Common myeloid progenitor, CD34-positive (primary cell): ENCODE measurements around the gene COX20.

Experiments used
- CTCF ChIA-PET: fragments of 350-600 bp; sonication (Branson Sonifier 250); formaldehyde crosslinking; loops from one replicate; lab custom pipeline; 2021; ENCODE audit warnings: antibody characterized with exemption; lab: Charles Lee
- POLR2A ChIA-PET: fragments of 350-600 bp; sonication (Branson Sonifier 250); formaldehyde crosslinking; loops from one replicate; lab custom pipeline; 2021; ENCODE audit warnings: antibody characterized with exemption; lab: Charles Lee
- DNase-seq, 3 donors: peaks; one replicate each; pipeline versions ENCODE4 v3.0.0 to v3.0.0-alpha.2; 2013
- H3K27ac ChIP-seq, 2 experiments: 1 replicate in 1 of 2; 2 replicates in 1 of 2; pipeline ENCODE4 v1.7.0; 2013; ENCODE audit warnings: inconsistent platforms in 2 of 2, low read length in 2 of 2, mild to moderate bottlenecking in 2 of 2, low read depth in 1 of 2, moderate library complexity in 1 of 2; ENCODE audit not compliant: severe bottlenecking in 2 of 2, insufficient read depth in 1 of 2, poor library complexity in 1 of 2
- H3K27me3 ChIP-seq, 5 experiments: replicated peaks in 2 of 5; 1 replicate in 3 of 5; 2 replicates in 2 of 5; pipeline versions ENCODE4 v1.6.1 to v1.7.0; 2013; ENCODE audit warnings: low read length in 4 of 5, mild to moderate bottlenecking in 2 of 5, moderate library complexity in 2 of 5, inconsistent platforms in 1 of 5; ENCODE audit not compliant: insufficient read depth in 5 of 5, control insufficient read depth in 4 of 5
- H3K36me3 ChIP-seq, 4 experiments: 1 replicate in 2 of 4; 2 replicates in 2 of 4; pipeline versions ENCODE4 v1.6.1 to v1.7.0; 2013; ENCODE audit warnings: low read length in 3 of 4, control low read depth in 1 of 4, mild to moderate bottlenecking in 1 of 4; ENCODE audit not compliant: control insufficient read depth in 4 of 4, insufficient read depth in 4 of 4
- H3K4me1 ChIP-seq, 4 experiments: 1 replicate in 3 of 4; 2 replicates in 1 of 4; pipeline versions ENCODE4 v1.6.1 to v1.7.1; 2013; ENCODE audit warnings: low read length in 3 of 4, mild to moderate bottlenecking in 3 of 4, control low read depth in 1 of 4, inconsistent platforms in 1 of 4, moderate library complexity in 1 of 4; ENCODE audit not compliant: control insufficient read depth in 4 of 4, insufficient read depth in 4 of 4; ENCODE audit errors: control extremely low read depth in 1 of 4
- H3K4me3 ChIP-seq, 7 experiments: 1 replicate in 4 of 7; 2 replicates in 3 of 7; pipeline versions ENCODE4 v1.5.1 to v1.7.0; 2013; ENCODE audit warnings: mild to moderate bottlenecking in 7 of 7, low read length in 6 of 7, moderate library complexity in 6 of 7, inconsistent platforms in 2 of 7, low read depth in 2 of 7, control low read depth in 1 of 7; ENCODE audit not compliant: insufficient read depth in 4 of 7, control insufficient read depth in 1 of 7; ENCODE audit errors: extremely low read depth in 1 of 7
- H3K9me3 ChIP-seq, 5 experiments: 1 replicate in 4 of 5; 2 replicates in 1 of 5; pipeline versions ENCODE4 v1.6.1 to v1.7.1; 2013; ENCODE audit warnings: low read length in 4 of 5, mild to moderate bottlenecking in 2 of 5, inconsistent platforms in 1 of 5, low read depth in 1 of 5, moderate library complexity in 1 of 5; ENCODE audit not compliant: control insufficient read depth in 4 of 5, insufficient read depth in 2 of 5; ENCODE audit errors: control extremely low read depth in 1 of 5
- WGBS: methylation state at CpG from one replicate; pipeline ENCODE4 v1.1.5; 2013; ENCODE audit not compliant: insufficient coverage; 5-methylcytosine and 5-hydroxymethylcytosine counted together

The COX20 gene

DNA sequence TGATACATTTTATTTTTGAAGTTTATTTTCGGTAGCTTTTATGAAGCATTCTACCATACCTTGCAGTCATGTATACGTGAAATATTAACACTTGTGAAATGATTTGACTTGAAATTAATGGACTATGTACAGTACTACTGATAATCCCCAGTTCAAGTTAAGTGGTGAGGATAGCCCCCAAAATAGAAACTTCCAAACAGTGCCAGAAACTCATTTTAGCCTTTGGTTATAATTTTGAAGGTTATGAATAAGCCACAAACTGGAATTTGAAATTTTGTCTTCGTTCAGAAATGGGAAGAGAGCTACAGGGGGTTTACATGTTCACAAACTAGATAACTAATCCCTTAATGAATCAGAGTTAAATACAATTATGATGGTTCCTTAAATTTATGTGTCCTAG lies 30.4 kb downstream of the COX20 start:
- peaks cover 18 to 43% (median 26%) of the 10 kb centered on the region in 4 experiments for H3K4me1 ChIP-seq
- H3K36me3 ChIP-seq = peaks cover 0 to 12% (median 5%) of the 10 kb centered on the region in 4 experiments
- no CpG with 5 or more reads among the region's 3 CpGs for WGBS
- ChIA-PET CTCF (interaction anchor here (1.2 to 2.1 kb wide), 4 partner anchors 51 to 177 kb away, joined by 3 to 10 read pairs (median 6); no protein-coding TSS in a partner anchor), POLR2A (interaction anchor here (0.6 to 5.4 kb wide), 3 partner anchors 31 to 104 kb away, joined by 3 to 44 read pairs (median 4); partner anchors contain the start of gene COX20)
- H3K27me3 ChIP-seq = no peaks in the 10 kb centered on the region
- no peak for DNase-seq
- H3K27ac ChIP-seq = peak overlapping the region in 1 of 2 experiments; percentile 99
- H3K4me3 ChIP-seq = peak overlapping the region in 2 of 7 experiments; percentile 99
- no peaks in the 10 kb centered on the region for H3K9me3 ChIP-seq

DNA sequence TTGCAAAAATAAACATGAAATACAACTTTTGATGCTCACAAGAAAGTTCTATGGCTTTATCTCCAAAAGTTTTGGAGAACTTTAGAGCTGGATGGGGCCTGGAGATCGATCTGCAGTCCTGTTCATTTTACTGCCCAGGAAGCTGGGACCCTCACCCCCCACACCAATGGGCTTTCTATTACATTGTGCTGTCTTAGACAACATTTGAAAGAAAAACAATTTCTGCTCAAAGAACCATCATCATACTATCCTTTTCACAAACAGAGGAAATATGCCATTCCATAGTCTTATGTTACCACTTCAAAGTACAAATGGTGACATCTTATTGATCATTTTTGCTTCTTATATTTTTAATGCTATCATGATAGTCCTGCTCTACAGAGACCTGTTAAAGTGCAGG lies 30.9 kb downstream of the COX20 start:
- H3K36me3 ChIP-seq = peaks cover 0 to 7% (median 3%) of the 10 kb centered on the region in 4 experiments
- no peaks in the 10 kb centered on the region for H3K27me3 ChIP-seq
- WGBS = no CpG with 5 or more reads among the region's 1 CpG
- ChIA-PET CTCF (no interaction called here), POLR2A (interaction anchor here (0.6 kb wide), 1 partner anchor 103 kb away, joined by 3 read pairs; a partner anchor contains a TSS)
- DNase-seq = no peak
- peaks cover 12 to 38% (median 21%) of the 10 kb centered on the region in 4 experiments for H3K4me1 ChIP-seq
- no peaks in the 10 kb centered on the region for H3K9me3 ChIP-seq
- peak overlapping the region in 1 of 2 experiments; percentile 99 for H3K27ac ChIP-seq
- no peak overlapping the region for H3K4me3 ChIP-seq

DNA sequence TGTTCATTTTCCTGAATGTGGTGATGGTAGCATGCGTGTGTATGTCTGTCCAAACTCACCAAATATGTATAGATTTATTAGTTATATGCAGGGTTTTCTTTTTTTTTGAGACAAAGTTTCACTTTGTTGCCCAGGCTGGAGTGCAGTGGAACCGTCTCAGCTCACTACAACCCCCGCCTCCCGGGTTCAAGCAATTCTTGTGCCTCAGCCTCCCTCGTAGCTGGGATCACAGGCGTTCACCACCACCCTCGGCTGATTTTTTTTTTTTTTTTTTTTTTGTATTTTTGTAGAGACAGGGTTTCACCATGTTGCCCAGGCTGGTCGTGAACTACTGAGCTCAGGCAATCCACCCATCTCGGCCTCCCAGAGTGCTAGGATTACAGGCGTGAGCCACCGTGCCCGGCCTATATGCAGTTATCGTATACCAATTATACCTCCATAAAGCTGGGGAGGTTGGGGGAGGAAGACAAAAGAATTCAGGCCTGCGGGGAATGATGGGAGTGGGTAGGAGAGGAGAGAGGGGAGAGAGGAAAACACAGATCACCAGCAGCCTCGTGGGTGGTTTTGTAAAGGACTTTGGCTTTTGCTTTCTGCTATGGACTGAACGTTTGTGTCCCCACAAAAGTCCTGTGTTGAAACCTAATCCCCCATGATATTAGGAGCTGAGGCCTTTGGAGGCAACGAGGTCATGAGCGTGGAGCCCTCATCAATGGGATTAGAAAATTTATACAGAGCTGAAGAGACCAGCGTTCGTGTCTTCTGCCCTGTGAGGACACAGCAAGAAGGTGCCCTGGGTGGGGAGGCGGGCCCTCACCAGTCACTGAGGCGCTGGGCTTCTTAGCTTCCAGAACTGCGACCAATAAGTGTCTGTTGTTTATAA lies 33.3 kb downstream of the COX20 start:
- H3K36me3 ChIP-seq = no peaks in the 10 kb centered on the region
- no peak overlapping the region for H3K4me3 ChIP-seq
- DNase-seq = no peak
- no peaks in the 10 kb centered on the region for H3K27me3 ChIP-seq
- WGBS = 99% methylated on average over 12 of the region's 23 CpGs
- peaks cover 4 to 26% (median 14%) of the 10 kb centered on the region in 4 experiments for H3K4me1 ChIP-seq
- no peaks in the 10 kb centered on the region for H3K9me3 ChIP-seq
- ChIA-PET POLR2A (no interaction called here), CTCF (interaction anchor here (0.7 kb wide), 1 partner anchor 24 kb away, joined by 3 read pairs; no protein-coding TSS in a partner anchor)
- no peak overlapping the region for H3K27ac ChIP-seq

- Histone ChIP-seq H3K4me1 (peaks cover 4 to 26% (median 14%) of the 10 kb centered on the region in 4 experiments), H3K9me3 (no peaks in the 10 kb centered on the region), H3K36me3 (no peaks in the 10 kb centered on the region), H3K27me3 (no peaks in the 10 kb centered on the region), H3K4me3 (no peak overlapping the region), H3K27ac (no peak overlapping the region)
- CTCF ChIA-PET = interaction anchor here (0.7 kb wide), 1 partner anchor 24 kb away, joined by 3 read pairs; no protein-coding TSS in a partner anchor
- WGBS = 98% methylated on average over 9 of the region's 12 CpGs
- POLR2A ChIA-PET = no interaction called here
- no peak for DNase-seq
Measured at GRCh38 chr1:244869364-244869827, 33.9 kb downstream of the COX20 start.

DNA sequence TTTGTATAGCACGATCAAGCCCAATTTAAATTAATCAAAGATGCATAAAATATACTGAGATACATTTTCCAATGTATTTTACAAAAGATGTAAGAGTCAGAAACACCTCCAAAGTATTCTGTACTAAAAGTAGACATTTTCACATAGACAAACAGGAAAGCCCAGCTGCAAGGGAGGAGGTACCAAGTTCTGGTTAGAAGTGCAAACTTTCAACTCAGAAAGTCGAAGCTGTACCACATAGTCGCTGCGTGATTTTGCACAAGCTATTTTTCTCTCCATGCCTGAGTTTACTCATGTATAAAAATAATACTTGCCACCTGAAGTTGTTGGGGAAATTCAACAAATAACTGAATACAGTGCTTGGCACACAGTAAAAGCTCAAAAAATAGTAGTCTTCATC lies 34.5 kb downstream of the COX20 start:
- ChIA-PET POLR2A (no interaction called here), CTCF (interaction anchor here (1.1 kb wide), 1 partner anchor 36 kb away, joined by 3 read pairs; no protein-coding TSS in a partner anchor)
- Histone ChIP-seq H3K36me3 (no peaks in the 10 kb centered on the region), H3K27ac (no peak overlapping the region), H3K27me3 (no peaks in the 10 kb centered on the region), H3K9me3 (no peaks in the 10 kb centered on the region), H3K4me3 (no peak overlapping the region), H3K4me1 (peaks cover 4 to 22% (median 12%) of the 10 kb centered on the region in 4 experiments)
- no peak for DNase-seq
- WGBS = no CpG with 5 or more reads among the region's 4 CpGs

- DNase-seq = no peak
- WGBS = 100% methylated on average over 3 of the region's 7 CpGs
Measured at GRCh38 chr1:244874974-244875579, 39.6 kb downstream of the COX20 start.

More at GRCh38 chr1:244874974-244875579, 39.6 kb downstream of the COX20 start:
- no peaks in the 10 kb centered on the region for H3K27me3 ChIP-seq
- ChIA-PET CTCF (no interaction called here), POLR2A (no interaction called here)
- no peaks in the 10 kb centered on the region for H3K9me3 ChIP-seq
- no peaks in the 10 kb centered on the region for H3K36me3 ChIP-seq
- no peak overlapping the region for H3K4me3 ChIP-seq
- H3K27ac ChIP-seq = no peak overlapping the region
- H3K4me1 ChIP-seq = no peaks in the 10 kb centered on the region
